ENCODE data around the gene PELI3. TPM values are rescaled to one million over a fixed set of nuclear protein-coding genes. Genes with fewer than 3 reads are reported as not detected.

Gene PELI3
- total and polyA plus RNA-seq, 2 of the 8 experiments (the other 6 are each of a cell fraction or from before 2014, with no cell fraction given): 5.2 to 7.6 TPM

GRCh38 chr11:66443602-66444001 lies 23.1 kb upstream of the PELI3 start:
- no peak overlapping the region for H2BK20ac ChIP-seq (ENCODE audit: low read length)
- no peak overlapping the region for H4K5ac ChIP-seq (ENCODE audit: insufficient read length, low read depth, low read length)
- TF ChIP-seq YY1 (IDR thresholded peaks at IDR 0.05; ENCODE audit: low read depth, low read length) (no peak), RFX5 (IDR thresholded peaks at IDR 0.05; ENCODE audit: borderline replicate concordance, low read depth, low read length) (no peak), CEBPB (IDR thresholded peaks at IDR 0.05; ENCODE audit: low read depth, low read length) (no peak), MAX (IDR thresholded peaks at IDR 0.05) (no peak), EP300 (IDR thresholded peaks at IDR 0.05; ENCODE audit: borderline replicate concordance in 1 of 2, low read depth in 2 of 2, low read length in 2 of 2) (no peak), SIRT6 (IDR thresholded peaks at IDR 0.05; ENCODE audit: low read length) (no peak), CHD2 (IDR thresholded peaks at IDR 0.05; ENCODE audit: low read length) (no peak), SIX5 (IDR thresholded peaks at IDR 0.05; ENCODE audit: low read depth, low read length) (no peak), SUZ12 (IDR thresholded peaks at IDR 0.05; ENCODE audit: low read length) (no peak), JUND (IDR thresholded peaks at IDR 0.05; ENCODE audit: low read length) (no peak)
- TF ChIP-seq, protein P1, sequence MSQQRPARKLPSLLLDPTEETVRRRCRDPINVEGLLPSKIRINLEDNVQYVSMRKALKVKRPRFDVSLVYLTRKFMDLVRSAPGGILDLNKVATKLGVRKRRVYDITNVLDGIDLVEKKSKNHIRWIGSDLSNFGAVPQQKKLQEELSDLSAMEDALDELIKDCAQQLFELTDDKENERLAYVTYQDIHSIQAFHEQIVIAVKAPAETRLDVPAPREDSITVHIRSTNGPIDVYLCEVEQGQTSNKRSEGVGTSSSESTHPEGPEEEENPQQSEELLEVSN (IDR thresholded peaks at IDR 0.05): no peak
- TF ChIP-seq, protein P2, sequence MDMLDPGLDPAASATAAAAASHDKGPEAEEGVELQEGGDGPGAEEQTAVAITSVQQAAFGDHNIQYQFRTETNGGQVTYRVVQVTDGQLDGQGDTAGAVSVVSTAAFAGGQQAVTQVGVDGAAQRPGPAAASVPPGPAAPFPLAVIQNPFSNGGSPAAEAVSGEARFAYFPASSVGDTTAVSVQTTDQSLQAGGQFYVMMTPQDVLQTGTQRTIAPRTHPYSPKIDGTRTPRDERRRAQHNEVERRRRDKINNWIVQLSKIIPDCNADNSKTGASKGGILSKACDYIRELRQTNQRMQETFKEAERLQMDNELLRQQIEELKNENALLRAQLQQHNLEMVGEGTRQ (IDR thresholded peaks at IDR 0.05; ENCODE audit: low read length): no peak

More at GRCh38 chr11:66443602-66444001, 23.1 kb upstream of the PELI3 start:
- H2BK15ac ChIP-seq (ENCODE audit: low read length): no peak overlapping the region
- H3K14ac ChIP-seq (ENCODE audit: insufficient read length): no peak overlapping the region
- POLR2A ChIA-PET (ENCODE audit: partially characterized antibody): no interaction called here
- no peak overlapping the region for H4K8ac ChIP-seq (ENCODE audit: extremely low read depth, insufficient read depth, low read length)
- no peaks in the 10 kb centered on the region for H3K36me3 ChIP-seq (ENCODE audit: control insufficient read depth in 2 of 4, insufficient read depth in 4 of 4, low read length in 3 of 4)
- no peaks in the 10 kb centered on the region for H3K79me2 ChIP-seq (ENCODE audit: control insufficient read depth in 1 of 2, insufficient read depth in 2 of 2, low read length in 2 of 2)
- H3K4me3 ChIP-seq (ENCODE audit: extremely low read depth in 1 of 4, insufficient read depth in 2 of 4, low read depth in 3 of 4, low read length in 4 of 4): no peak overlapping the region
- no peak overlapping the region for H2AFZ ChIP-seq (ENCODE audit: low read length)
- no peak for DNase-seq (ENCODE audit: low read depth in 1 of 2, low spot score in 2 of 2)
- H3K27ac ChIP-seq (ENCODE audit: low read depth, low read length): no peak overlapping the region
- no peak overlapping the region for H3K9ac ChIP-seq (replicated peaks in 1 of 4; ENCODE audit: extremely low read depth in 1 of 4, low read depth in 3 of 4, low read length in 3 of 4)
- WGBS, 2 experiments (ENCODE audit: extremely low coverage in 1 of 2, insufficient coverage in 1 of 2, insufficient read length in 1 of 2, insufficient replicate concordance in 2 of 2, low coverage in 1 of 2, low lambda C conversion rate in 2 of 2, missing lambda C conversion rate in 1 of 2): 92% methylated on average over 4 of the region's 4 CpGs; no CpG with 5 or more reads in 1 of the 2 experiments
- no peak for FAIRE-seq
- CTCF ChIA-PET (ENCODE audit: partially characterized antibody): no interaction called here
- H3K23me2 ChIP-seq (ENCODE audit: low read depth, low read length): no peaks in the 10 kb centered on the region; the same call in 1 of the 2 replicates
- no peak overlapping the region for H3K56ac ChIP-seq (replicated peaks; ENCODE audit: insufficient read length, low read depth, low read length)
- H3K23ac ChIP-seq (ENCODE audit: insufficient read length): no peak overlapping the region
- H2BK5ac ChIP-seq (ENCODE audit: low read depth, low read length): no peak overlapping the region
- no peaks in the 10 kb centered on the region for H4K20me1 ChIP-seq (replicated peaks in 1 of 2; ENCODE audit: control insufficient read depth in 1 of 2, insufficient read depth in 2 of 2, low read length in 2 of 2)
- no peak overlapping the region for H4K91ac ChIP-seq (replicated peaks; ENCODE audit: insufficient read length, low read length)
- H3K9me3 ChIP-seq (ENCODE audit: insufficient read depth in 2 of 2, low read depth in 1 of 2, low read length in 1 of 2): peaks cover 15 to 16% of the 10 kb centered on the region in 2 experiments
- peak overlapping the region; percentile 13; the same call in 1 of the 2 replicates for H2AK5ac ChIP-seq (ENCODE audit: low read depth, low read length)
- no peaks in the 10 kb centered on the region for H3K27me3 ChIP-seq (replicated peaks in 1 of 4; ENCODE audit: control insufficient read depth in 3 of 4, extremely low read depth in 1 of 4, insufficient read depth in 3 of 4, low read length in 3 of 4)
- no peaks in the 10 kb centered on the region for H3K79me1 ChIP-seq (ENCODE audit: low read depth, low read length)
- no peak overlapping the region for H2BK12ac ChIP-seq (ENCODE audit: low read depth, low read length)
- H3K4me2 ChIP-seq (ENCODE audit: insufficient read depth in 1 of 2, low read depth in 2 of 2, low read length in 2 of 2): no peak overlapping the region
- no peak overlapping the region for H3K18ac ChIP-seq (ENCODE audit: extremely low read depth, low read length)
- H3K4me1 ChIP-seq (replicated peaks in 1 of 4; ENCODE audit: control insufficient read depth in 3 of 4, insufficient read depth in 4 of 4, low read length in 3 of 4): peaks cover 0 to 6% (median 0%) of the 10 kb centered on the region in 4 experiments; a peak in 2 of 7 replicates
- no peak overlapping the region for H3K4ac ChIP-seq (replicated peaks; ENCODE audit: insufficient read length, low read depth, low read length)
- H2BK120ac ChIP-seq (replicated peaks; ENCODE audit: low read depth, low read length): no peak overlapping the region
